IMR-90 (cell line): ENCODE measurements around the gene SBK2. TPM values are rescaled to one million over a fixed set of nuclear protein-coding genes. Genes with fewer than 3 reads are reported as not detected.
"Not testable (repeated sequence)": the region's sequence is repeated elsewhere in the genome, so short reads cannot be mapped to it uniquely, and the experiment has no call there.

Experiments used
- ATAC-seq: fragments of 200-7000 bp; cut with Tn5 transposase; 2 replicates; pipeline ENCODE4 v1.9.1; 2020; ENCODE audit warnings: low read depth, mild to moderate bottlenecking, moderate library complexity
- BruUV-seq: library from RNA; stranded (reverse); fragments of 400-500 nt; replicated peaks from 2 replicates; lab custom pipeline; 2021; lab: Mats Ljungman, UMichigan
- CTCF ChIA-PET: fragments of 300-600 bp; formaldehyde crosslinking; extraction: SDS; loops from one replicate; lab custom pipeline; 2021; ENCODE audit warnings: antibody characterized with exemption; lab: Yijun Ruan, JAX
- POLR2A ChIA-PET: fragments of 300-600 bp; sonication (Branson Sonifier 250); formaldehyde crosslinking; loops from one replicate; lab custom pipeline; 2022; ENCODE audit warnings: antibody characterized with exemption; ENCODE audit not compliant: unreplicated experiment; lab: Charles Lee
- DNase-seq: peaks from one replicate; pipeline ENCODE4 v3.0.0; 2013
- H2AFZ ChIP-seq: replicated peaks from 2 replicates; pipeline ENCODE3; 2013; ENCODE audit warnings: low read length, mild to moderate bottlenecking; ENCODE audit not compliant: poor library complexity
- H2AK5ac ChIP-seq: 2 replicates; pipeline ENCODE4 v1.6.1; 2013; ENCODE audit warnings: low read depth, low read length, inconsistent platforms
- H2AK9ac ChIP-seq: replicated peaks from 2 replicates; pipeline ENCODE3; 2013; ENCODE audit warnings: mild to moderate bottlenecking, low read depth, low read length, moderate library complexity; ENCODE audit not compliant: poor library complexity
- H2BK120ac ChIP-seq: 2 replicates; pipeline ENCODE4 v1.6.1; 2013; ENCODE audit warnings: low read depth, low read length, inconsistent platforms
- H2BK15ac ChIP-seq: 3 replicates; pipeline ENCODE4 v1.6.1; 2013; ENCODE audit warnings: low read depth, low read length, inconsistent platforms
- H2BK20ac ChIP-seq: 2 replicates; pipeline ENCODE4 v1.6.1; 2013; ENCODE audit warnings: low read depth, mild to moderate bottlenecking, inconsistent platforms, low read length, moderate library complexity
- H2BK5ac ChIP-seq: 2 replicates; pipeline ENCODE4 v1.6.1; 2013; ENCODE audit warnings: mild to moderate bottlenecking, low read depth, low read length, inconsistent platforms; ENCODE audit not compliant: poor library complexity, severe bottlenecking
- H3K14ac ChIP-seq: replicated peaks from 2 replicates; pipeline ENCODE4 v1.6.1; 2013; ENCODE audit warnings: low read depth, low read length, inconsistent platforms
- H3K18ac ChIP-seq: 2 replicates; pipeline ENCODE4 v1.6.1; 2013; ENCODE audit warnings: low read depth, low read length, control low read depth
- H3K23ac ChIP-seq: 2 replicates; pipeline ENCODE4 v1.6.1; 2013; ENCODE audit warnings: low read depth, low read length, inconsistent platforms
- H3K27ac ChIP-seq: 2 replicates; pipeline ENCODE4 v1.5.1; 2013; ENCODE audit warnings: mild to moderate bottlenecking, control low read depth, low read length; ENCODE audit not compliant: insufficient read depth
- H3K27me3 ChIP-seq: 2 replicates; pipeline ENCODE4 v1.6.1; 2013; ENCODE audit warnings: low read length; ENCODE audit not compliant: control insufficient read depth, insufficient read depth
- H3K36me3 ChIP-seq: 2 replicates; pipeline ENCODE4 v1.6.1; 2013; ENCODE audit warnings: low read length, mixed read lengths; ENCODE audit not compliant: control insufficient read depth, insufficient read depth
- H3K4ac ChIP-seq: 2 replicates; pipeline ENCODE4 v1.6.1; 2013; ENCODE audit warnings: low read depth, low read length, inconsistent platforms
- H3K4me1 ChIP-seq: 2 replicates; pipeline ENCODE4 v1.6.1; 2013; ENCODE audit warnings: low read length, mixed read lengths; ENCODE audit not compliant: control insufficient read depth, insufficient read depth
- H3K4me2 ChIP-seq: 2 replicates; pipeline ENCODE4 v1.6.1; 2013; ENCODE audit warnings: low read depth, mild to moderate bottlenecking, control low read depth, low read length, moderate library complexity
- H3K4me3 ChIP-seq: 2 replicates; pipeline ENCODE4 v1.5.1; 2013; ENCODE audit warnings: low read depth, mild to moderate bottlenecking, control low read depth, low read length, moderate library complexity; ENCODE audit not compliant: insufficient read depth
- H3K56ac ChIP-seq: 2 replicates; pipeline ENCODE4 v1.6.1; 2013; ENCODE audit warnings: low read length, inconsistent platforms; ENCODE audit not compliant: insufficient read depth; ENCODE audit errors: extremely low read depth
- H3K79me1 ChIP-seq, 2 experiments: 2 replicates each; pipeline ENCODE4 v1.6.1; 2013; ENCODE audit warnings: low read length in 2 of 2, inconsistent platforms in 1 of 2, low read depth in 1 of 2
- H3K9ac ChIP-seq: 2 replicates; pipeline ENCODE4 v1.6.1; 2013; ENCODE audit warnings: low read depth, low read length, control low read depth
- H3K9me1 ChIP-seq: 2 replicates; pipeline ENCODE4 v1.6.1; 2013; ENCODE audit warnings: low read length, inconsistent platforms; ENCODE audit not compliant: insufficient read depth
- H3K9me3 ChIP-seq: 2 replicates; pipeline ENCODE4 v1.6.1; 2013; ENCODE audit warnings: low read length; ENCODE audit not compliant: control insufficient read depth, insufficient read depth
- H4K20me1 ChIP-seq: 2 replicates; pipeline ENCODE4 v1.6.1; 2013; ENCODE audit warnings: low read length, inconsistent platforms; ENCODE audit not compliant: insufficient read depth
- H4K5ac ChIP-seq: 2 replicates; pipeline ENCODE4 v1.6.1; 2013; ENCODE audit warnings: mild to moderate bottlenecking, low read depth, low read length, control low read depth
- H4K8ac ChIP-seq, 2 experiments: 2 replicates each; pipeline ENCODE4 v1.6.1; 2013; ENCODE audit warnings: low read depth in 2 of 2, low read length in 2 of 2, control low read depth in 1 of 2, inconsistent platforms in 1 of 2
- H4K91ac ChIP-seq: 2 replicates; pipeline ENCODE4 v1.6.1; 2013; ENCODE audit warnings: low read depth, low read length, inconsistent platforms; ENCODE audit not compliant: insufficient read depth
- WGBS, 2 experiments: methylation state at CpG; one replicate each; pipeline versions ENCODE4 v1.1.5 to v1.1.7; 2013; ENCODE audit warnings: missing lambda C conversion rate in 2 of 2; ENCODE audit not compliant: insufficient read length in 1 of 2; ENCODE audit errors: extremely low coverage in 2 of 2; 5-methylcytosine and 5-hydroxymethylcytosine counted together
- dilution Hi-C: fragments of 300-500 bp; cut with HindIII; formaldehyde crosslinking; loops from one replicate; pipeline ENCODE4 v1.14.3; 2018; ENCODE audit warnings: low sequenced_read_pairs; ENCODE audit not compliant: unreplicated experiment
- in situ Hi-C: fragments of 300-500 bp; cut with MboI; formaldehyde crosslinking; loops from 3 replicates; pipeline ENCODE4 v1.14.3; 2019; ENCODE audit warnings: low sequenced_read_pairs, inconsistent platforms, mixed read lengths
- intact Hi-C: fragments of 100-400 bp; cut with micrococcal nuclease; formaldehyde crosslinking; loops from 2 replicates; pipeline ENCODE4 v1.10.0; 2022
- polyA plus RNA-seq, 3 experiments: library from polyadenylated mRNA; depleted of rRNA; stranded (reverse); fragments of >200 nt; gene quantifications; 2 replicates each; pipeline ENCODE4 v1.2.3, GENCODE V29; 2012; ENCODE audit warnings: low replicate concordance in 1 of 3
- total RNA-seq: library from RNA; depleted of rRNA; stranded (reverse); fragments of >200 nt; gene quantifications from 2 replicates; pipeline ENCODE4 v1.2.3, GENCODE V29; 2012

Gene SBK2
- total and polyA plus RNA-seq, 2 of the 4 experiments (the other 2 are of a cell fraction) = 0.48 TPM; not detected in 1

DNA sequence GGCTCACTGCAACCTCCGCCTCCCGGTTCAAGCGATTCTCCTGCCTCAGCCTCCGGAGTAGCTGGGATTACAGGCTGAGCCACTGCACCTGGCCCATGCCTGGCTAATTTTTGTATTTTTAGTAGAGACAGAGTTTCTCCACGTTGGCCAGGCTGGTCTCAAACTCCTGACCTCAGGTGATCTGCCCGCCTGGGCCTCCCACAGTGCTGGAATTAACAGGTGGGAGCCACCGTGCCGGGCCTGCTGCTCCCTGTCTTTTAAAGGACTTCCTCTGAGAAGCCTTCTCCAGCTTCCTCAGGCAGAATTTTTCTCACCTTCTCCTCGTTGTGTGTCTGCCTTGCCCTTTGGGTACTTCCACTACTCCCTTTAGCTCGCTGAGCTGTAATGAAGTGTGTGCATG lies 40.1 kb downstream of the SBK2 start:
- H4K5ac ChIP-seq, CTCF ChIA-PET, dilution Hi-C loops, H3K4ac ChIP-seq, POLR2A ChIA-PET, H2AK5ac ChIP-seq, ATAC-seq, H3K14ac ChIP-seq, H4K8ac ChIP-seq, H3K4me3 ChIP-seq, DNase-seq, H3K9ac ChIP-seq, H3K56ac ChIP-seq, H3K4me2 ChIP-seq, H3K23ac ChIP-seq, H3K27ac ChIP-seq, BruUV-seq, H3K9me3 ChIP-seq, intact Hi-C loops, H2AFZ ChIP-seq, H4K20me1 ChIP-seq, H2BK20ac ChIP-seq, H2BK5ac ChIP-seq, H3K27me3 ChIP-seq, H2BK15ac ChIP-seq, H3K9me1 ChIP-seq, H2AK9ac ChIP-seq, H4K91ac ChIP-seq, H3K18ac ChIP-seq, H2BK120ac ChIP-seq: not testable (repeated sequence)
- peaks cover 16% of the 10 kb centered on the region for H3K4me1 ChIP-seq
- peaks cover 0 to 17% of the 10 kb centered on the region in 2 experiments for H3K79me1 ChIP-seq
- peaks cover 13% of the 10 kb centered on the region; the same call in 1 of the 2 replicates for H3K36me3 ChIP-seq
- in situ Hi-C loops = loop anchor here (25.0 kb wide), 1 partner anchor 1035 kb away; the partner anchor contains the start of genes CDC42EP5 and LENG9
- WGBS, 2 experiments = no CpG with 5 or more reads among the region's 10 CpGs
